GM12878 (cell line): ENCODE measurements around the gene RBX1. TPM values are rescaled to one million over a fixed set of nuclear protein-coding genes. Genes with fewer than 3 reads are reported as not detected.
"Not testable (repeated sequence)": the region's sequence is repeated elsewhere in the genome, so short reads cannot be mapped to it uniquely, and the experiment has no call there.

Source experiments
- ATAC-seq: fragments of 200-7000 bp; cut with Tn5 transposase; 3 replicates; pipeline ENCODE4 v1.9.1; 2020; ENCODE audit warnings: mild to moderate bottlenecking, moderate library complexity
- BruUV-seq: library from RNA; stranded (reverse); fragments of 400-500 nt; replicated peaks from 2 replicates; lab custom pipeline; 2021; lab: Mats Ljungman, UMichigan
- CTCF ChIA-PET: fragments of 300-600 bp; sonication (Branson Sonifier 250); formaldehyde crosslinking; extraction: SDS; loops from one replicate; lab custom pipeline; 2021; ENCODE audit warnings: inconsistent platforms; lab: Yijun Ruan, JAX
- POLR2A ChIA-PET: fragments of 350-600 bp; formaldehyde crosslinking; extraction: SDS; loops from one replicate; lab custom pipeline; 2021; ENCODE audit warnings: inconsistent platforms; lab: Charles Lee
- RAD21 ChIA-PET: fragments of 300-600 bp; sonication (Branson Sonifier 250); formaldehyde crosslinking; loops from one replicate; lab custom pipeline; 2023; ENCODE audit warnings: antibody characterized with exemption; ENCODE audit not compliant: unreplicated experiment; lab: Charles Lee
- SMC1A ChIA-PET: fragments of 300-600 bp; sonication (Branson Sonifier 250); formaldehyde crosslinking; loops from one replicate; lab custom pipeline; 2023; ENCODE audit not compliant: unreplicated experiment, uncharacterized antibody; lab: Charles Lee
- DNase-seq: peaks from one replicate; pipeline ENCODE4 v3.0.0-alpha.2; 2011; ENCODE audit warnings: low read depth, low spot score
- FAIRE-seq: peaks from 3 replicates; lab custom pipeline; 2011; peaks lifted over from hg19 to GRCh38; lab: Jason Lieb, UNC
- H2AFZ ChIP-seq: 2 replicates; pipeline ENCODE4 v1.6.0; 2011; ENCODE audit warnings: low read depth, low read length, control low read depth; ENCODE audit not compliant: control insufficient read depth
- H3K27ac ChIP-seq: 2 replicates; pipeline ENCODE4 v1.5.1; 2011; ENCODE audit warnings: control low read depth; ENCODE audit not compliant: control insufficient read depth, insufficient read depth
- H3K27me3 ChIP-seq, 2 experiments: replicated peaks in 1 of 2; 2 replicates each; pipeline versions ENCODE4 v1.6.0 to v1.6.1; 2011; ENCODE audit warnings: low read length in 1 of 2; ENCODE audit not compliant: control insufficient read depth in 2 of 2, insufficient read depth in 2 of 2
- H3K36me3 ChIP-seq, 2 experiments: 2 replicates each; pipeline ENCODE4 v1.5.1; 2011; ENCODE audit warnings: low read length in 1 of 2; ENCODE audit not compliant: control insufficient read depth in 2 of 2, insufficient read depth in 2 of 2
- H3K4me1 ChIP-seq: 2 replicates; pipeline ENCODE4 v1.6.1; 2011; ENCODE audit warnings: mild to moderate bottlenecking, low read length, moderate library complexity, mixed read lengths; ENCODE audit not compliant: control insufficient read depth, insufficient read depth
- H3K4me2 ChIP-seq: 2 replicates; pipeline ENCODE4 v1.6.0; 2011; ENCODE audit warnings: control low read depth; ENCODE audit not compliant: control insufficient read depth, insufficient read depth
- H3K4me3 ChIP-seq: fragments of 200-600 bp; sonication (generic); 2 replicates; pipeline ENCODE4 v1.5.1; 2016
- H3K79me2 ChIP-seq: 2 replicates; pipeline ENCODE4 v1.6.0; 2011; ENCODE audit warnings: low read length; ENCODE audit not compliant: control insufficient read depth, insufficient read depth
- H3K9ac ChIP-seq: 2 replicates; pipeline ENCODE4 v1.8.0; 2011; ENCODE audit warnings: low read length, control low read depth, mixed read lengths; ENCODE audit not compliant: control insufficient read depth, insufficient read depth
- H3K9me3 ChIP-seq: replicated peaks from 3 replicates; pipeline ENCODE4 v1.5.1; 2011; ENCODE audit warnings: mild to moderate bottlenecking, low read length; ENCODE audit not compliant: control insufficient read depth, insufficient read depth
- H4K20me1 ChIP-seq: 2 replicates; pipeline ENCODE4 v1.6.0; 2011; ENCODE audit not compliant: control insufficient read depth, insufficient read depth
- BCL11A ChIP-seq: IDR thresholded peaks from 2 replicates; pipeline ENCODE4 v1.6.1; 2011; ENCODE audit warnings: low read depth, low read length
- POLR2AphosphoS2 ChIP-seq: IDR thresholded peaks from 2 replicates; pipeline ENCODE4 v1.6.1; 2011; ENCODE audit warnings: low read depth, mild to moderate bottlenecking, low read length, improper control_type of control experiment, moderate library complexity
- SMAD1 ChIP-seq: fragments of 450-650 bp; IDR thresholded peaks from 2 replicates; pipeline ENCODE4 v1.6.1; 2018; ENCODE audit warnings: mild to moderate bottlenecking, low read depth; ENCODE audit not compliant: partially characterized antibody
- TCF7 ChIP-seq: IDR thresholded peaks from 2 replicates; pipeline ENCODE4 v1.6.1; 2014; ENCODE audit warnings: antibody characterized with exemption, borderline replicate concordance
- YBX1 ChIP-seq: fragments of 450-650 bp; IDR thresholded peaks from 2 replicates; pipeline ENCODE4 v1.6.1; 2016; ENCODE audit warnings: antibody characterized with exemption
- ZBED1 ChIP-seq: IDR thresholded peaks from 2 replicates; pipeline ENCODE4 v1.6.1; 2016; ENCODE audit warnings: borderline replicate concordance
- ZNF384 ChIP-seq: IDR thresholded peaks from 2 replicates; pipeline ENCODE4 v1.6.1; 2012; ENCODE audit warnings: low read depth, mild to moderate bottlenecking, low read length, improper control_type of control experiment, borderline replicate concordance
- WGBS: methylation state at CpG from one replicate; pipeline ENCODE4 v1.1.6; 2016; ENCODE audit warnings: low lambda C conversion rate; ENCODE audit not compliant: insufficient replicate concordance, insufficient coverage; ENCODE audit errors: missing lambda C conversion rate; 5-methylcytosine and 5-hydroxymethylcytosine counted together
- in situ Hi-C: fragments of 300-500 bp; cut with MboI; formaldehyde crosslinking; loops from 9 replicates; pipeline ENCODE4 v1.14.3; 2018; ENCODE audit warnings: mixed read lengths
- intact Hi-C: fragments of 100-400 bp; cut with micrococcal nuclease; formaldehyde crosslinking; loops from one replicate; pipeline ENCODE4 v1.14.2; 2022; ENCODE audit not compliant: unreplicated experiment
- polyA plus RNA-seq, 11 experiments: library from polyadenylated mRNA; depleted of rRNA in 4 of 11; unstranded in 6 of 11; stranded (reverse) in 5 of 11; fragments of >200 nt; fragmentation: Nextera tagmentation in 4 of 11; fragmentation: Illumina TruSeq in 1 of 11; extraction: Ambion mirVana in 4 of 11; extraction: Trizol in 1 of 11; gene quantifications; 1 replicate in 1 of 11; 2 replicates in 10 of 11; pipeline versions ENCODE4 v1.2.1 to v1.2.3, GENCODE V29; 2011 to 2016; ENCODE audit warnings: inconsistent platforms in 2 of 11, missing spikeins in 2 of 11, low read depth in 1 of 11
- total RNA-seq, 4 experiments: library from RNA; depleted of rRNA in 3 of 4; stranded (reverse); fragments of >200 nt in 3 of 4; fragmentation: Illumina TruSeq in 1 of 4; extraction: Trizol in 1 of 4; gene quantifications; 2 replicates each; pipeline versions ENCODE4 v1.2.1 to v1.2.3, GENCODE V29; 2013 to 2021
- TF ChIP-seq, protein P1 (sequence below): IDR thresholded peaks from 2 replicates; pipeline ENCODE4 v1.6.1; 2011; ENCODE audit warnings: mild to moderate bottlenecking, low read depth, low read length, moderate library complexity; ENCODE audit not compliant: insufficient replicate concordance

Gene RBX1
- total and polyA plus RNA-seq, 10 of the 15 experiments (the other 5 are each of a cell fraction or from before 2014, with no cell fraction given), result 71.2 to 468 (median 184) TPM

DNA sequence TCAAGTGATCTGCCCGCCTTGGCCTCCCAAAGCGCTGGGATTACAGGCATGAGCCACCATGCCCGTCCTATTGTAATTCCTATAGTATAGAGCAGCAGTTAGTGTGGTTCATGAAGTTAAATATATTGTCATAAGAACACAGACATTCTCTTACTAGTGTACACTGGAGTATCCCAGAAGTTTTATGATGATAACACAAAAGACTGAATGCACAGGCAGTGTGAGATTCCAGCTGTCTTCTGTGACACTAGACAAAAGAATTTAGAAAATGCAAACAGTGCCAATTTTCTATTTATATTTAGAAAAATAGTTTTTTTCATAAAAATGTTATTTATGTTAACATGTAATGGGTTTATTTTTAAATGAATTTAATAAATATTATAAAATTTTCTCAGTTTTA is 39.4 kb upstream of the RBX1 start:
- no peak overlapping the region for H3K4me2 ChIP-seq
- FAIRE-seq (no peak), ATAC-seq (no peak), DNase-seq (no peak)
- 98% methylated on average over 3 of the region's 3 CpGs for WGBS
- H3K27me3 ChIP-seq, result no peaks in the 10 kb centered on the region
- in situ Hi-C loops, result no loop called here
- no peaks in the 10 kb centered on the region for H3K79me2 ChIP-seq
- ChIA-PET POLR2A (no interaction called here), RAD21 (interaction anchor here (0.8 kb wide), 1 partner anchor 11 kb away, joined by 4 read pairs; no protein-coding TSS in a partner anchor), SMC1A (interaction anchor here (0.6 kb wide), 1 partner anchor 91 kb away, joined by 3 read pairs; no protein-coding TSS in a partner anchor), CTCF (interaction anchor here (1.1 kb wide), 1 partner anchor 13 kb away, joined by 4 read pairs; no protein-coding TSS in a partner anchor)
- H3K4me3 ChIP-seq, result no peak overlapping the region
- no peak overlapping the region for H2AFZ ChIP-seq
- no TSS peak for BruUV-seq
- intact Hi-C loops, result no loop called here
- no peak for TF ChIP-seq ZBED1
- no peak for TF ChIP-seq ZNF384
- no peak for TF ChIP-seq YBX1
- TF ChIP-seq TCF7, result no peak
- TF ChIP-seq BCL11A, result no peak
- TF ChIP-seq, protein P1, sequence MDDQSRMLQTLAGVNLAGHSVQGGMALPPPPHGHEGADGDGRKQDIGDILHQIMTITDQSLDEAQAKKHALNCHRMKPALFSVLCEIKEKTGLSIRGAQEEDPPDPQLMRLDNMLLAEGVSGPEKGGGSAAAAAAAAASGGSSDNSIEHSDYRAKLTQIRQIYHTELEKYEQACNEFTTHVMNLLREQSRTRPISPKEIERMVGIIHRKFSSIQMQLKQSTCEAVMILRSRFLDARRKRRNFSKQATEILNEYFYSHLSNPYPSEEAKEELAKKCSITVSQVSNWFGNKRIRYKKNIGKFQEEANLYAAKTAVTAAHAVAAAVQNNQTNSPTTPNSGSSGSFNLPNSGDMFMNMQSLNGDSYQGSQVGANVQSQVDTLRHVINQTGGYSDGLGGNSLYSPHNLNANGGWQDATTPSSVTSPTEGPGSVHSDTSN, result no peak
- TF ChIP-seq POLR2AphosphoS2, result no peak
- no peak for TF ChIP-seq SMAD1
- no peaks in the 10 kb centered on the region for H3K4me1 ChIP-seq
- H3K36me3 ChIP-seq, result peaks cover 0 to 14% of the 10 kb centered on the region in 2 experiments; a peak in 3 of 4 replicates
- H3K27ac ChIP-seq, result no peak overlapping the region
- no peak overlapping the region for H3K9ac ChIP-seq
- H3K9me3 ChIP-seq, result no peaks in the 10 kb centered on the region
- H4K20me1 ChIP-seq, result no peaks in the 10 kb centered on the region

DNA sequence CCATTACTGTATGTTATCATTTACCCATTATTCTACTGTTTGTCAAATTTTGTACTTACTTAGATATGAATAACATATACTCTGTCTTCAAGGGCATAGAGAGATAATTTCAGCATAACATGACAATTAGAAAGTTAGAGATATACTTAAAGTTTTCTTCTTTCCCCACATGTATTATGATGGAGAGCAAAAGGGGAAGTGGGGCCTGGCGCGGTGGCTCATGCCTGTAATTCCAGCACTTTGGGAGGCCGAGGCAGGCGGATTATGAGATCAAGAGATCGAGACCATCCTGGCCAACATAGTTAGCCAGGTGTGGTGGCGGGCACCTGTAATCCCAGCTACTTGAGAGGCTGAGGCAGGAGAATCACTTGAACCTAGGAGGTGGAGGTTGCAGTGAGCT is 38.2 kb upstream of the RBX1 start:
- H3K36me3 ChIP-seq, result peaks cover 0 to 14% of the 10 kb centered on the region in 2 experiments; a peak in 3 of 4 replicates
- H3K4me3 ChIP-seq, ATAC-seq, in situ Hi-C loops, H3K79me2 ChIP-seq, H3K4me2 ChIP-seq, H3K9ac ChIP-seq, H4K20me1 ChIP-seq, H3K4me1 ChIP-seq, DNase-seq, FAIRE-seq, BruUV-seq, POLR2A ChIA-PET, H2AFZ ChIP-seq, intact Hi-C loops, H3K27me3 ChIP-seq, H3K27ac ChIP-seq, H3K9me3 ChIP-seq: not testable (repeated sequence)
- RAD21 ChIA-PET, result interaction anchor here (2.0 kb wide), 1 partner anchor 10 kb away, joined by 11 read pairs; no protein-coding TSS in a partner anchor
- WGBS, result 99% methylated on average over 6 of the region's 6 CpGs
- SMC1A ChIA-PET, result interaction anchor here (2.6 kb wide), 1 partner anchor 10 kb away, joined by 20 read pairs; no protein-coding TSS in a partner anchor
- CTCF ChIA-PET, result interaction anchor here (2.2 kb wide), 1 partner anchor 10 kb away, joined by 16 read pairs; no protein-coding TSS in a partner anchor
